ENCODE measurements around the gene ZRANB1. TPM values are rescaled to one million over a fixed set of nuclear protein-coding genes. Genes with fewer than 3 reads are reported as not detected.

The ZRANB1 gene
- total and polyA plus RNA-seq, 2 of the 13 experiments (the other 11 are each of a cell fraction or from before 2014, with no cell fraction given): 10.3 to 19.6 TPM

DNA sequence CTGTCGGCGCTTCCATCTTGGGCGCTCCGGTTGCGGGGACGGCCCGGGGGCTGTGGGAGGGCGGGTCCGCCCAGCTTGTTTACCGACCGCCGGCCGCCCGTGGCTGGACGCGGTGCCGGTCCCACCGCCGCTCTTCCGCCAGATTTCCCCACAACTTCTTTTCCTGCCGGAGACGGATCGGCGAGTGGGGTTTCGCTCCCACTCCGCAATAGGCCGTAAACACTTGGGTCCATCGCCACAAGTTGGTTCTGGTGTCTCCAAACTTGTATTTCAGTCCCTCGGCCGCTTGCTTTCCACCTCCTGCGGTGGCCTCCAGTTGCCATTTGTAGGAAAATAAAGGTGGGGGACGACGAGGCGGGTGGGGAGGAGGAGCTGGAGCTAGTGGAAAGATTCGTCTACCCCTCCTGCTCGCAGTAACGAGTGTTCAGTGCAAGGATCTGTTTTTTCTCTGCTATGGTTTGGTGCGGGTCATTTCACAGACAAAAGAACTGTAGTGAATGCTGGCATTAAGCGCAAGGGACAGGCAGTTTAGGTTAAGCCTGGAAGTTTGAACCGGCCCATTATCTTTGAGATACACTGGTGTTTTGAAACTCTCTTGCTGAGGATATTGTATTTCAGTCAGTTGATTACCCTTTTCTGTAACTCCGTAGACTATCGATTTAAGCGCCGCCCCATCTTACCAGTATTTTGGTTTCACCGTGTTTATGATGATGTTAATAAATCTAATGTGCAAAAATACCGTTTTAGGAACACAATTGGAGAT, 24.3 kb upstream of the ZRANB1 start (continued):
- TF ChIP-seq, protein P1, sequence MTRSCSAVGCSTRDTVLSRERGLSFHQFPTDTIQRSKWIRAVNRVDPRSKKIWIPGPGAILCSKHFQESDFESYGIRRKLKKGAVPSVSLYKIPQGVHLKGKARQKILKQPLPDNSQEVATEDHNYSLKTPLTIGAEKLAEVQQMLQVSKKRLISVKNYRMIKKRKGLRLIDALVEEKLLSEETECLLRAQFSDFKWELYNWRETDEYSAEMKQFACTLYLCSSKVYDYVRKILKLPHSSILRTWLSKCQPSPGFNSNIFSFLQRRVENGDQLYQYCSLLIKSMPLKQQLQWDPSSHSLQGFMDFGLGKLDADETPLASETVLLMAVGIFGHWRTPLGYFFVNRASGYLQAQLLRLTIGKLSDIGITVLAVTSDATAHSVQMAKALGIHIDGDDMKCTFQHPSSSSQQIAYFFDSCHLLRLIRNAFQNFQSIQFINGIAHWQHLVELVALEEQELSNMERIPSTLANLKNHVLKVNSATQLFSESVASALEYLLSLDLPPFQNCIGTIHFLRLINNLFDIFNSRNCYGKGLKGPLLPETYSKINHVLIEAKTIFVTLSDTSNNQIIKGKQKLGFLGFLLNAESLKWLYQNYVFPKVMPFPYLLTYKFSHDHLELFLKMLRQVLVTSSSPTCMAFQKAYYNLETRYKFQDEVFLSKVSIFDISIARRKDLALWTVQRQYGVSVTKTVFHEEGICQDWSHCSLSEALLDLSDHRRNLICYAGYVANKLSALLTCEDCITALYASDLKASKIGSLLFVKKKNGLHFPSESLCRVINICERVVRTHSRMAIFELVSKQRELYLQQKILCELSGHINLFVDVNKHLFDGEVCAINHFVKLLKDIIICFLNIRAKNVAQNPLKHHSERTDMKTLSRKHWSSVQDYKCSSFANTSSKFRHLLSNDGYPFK (CRISPR knock-in tag; IDR thresholded peaks at IDR 0.05; ENCODE audit: borderline replicate concordance): no peak
- no peak for TF ChIP-seq ZNF430 (CRISPR knock-in tag; IDR thresholded peaks at IDR 0.05)
- TF ChIP-seq, protein P2, sequence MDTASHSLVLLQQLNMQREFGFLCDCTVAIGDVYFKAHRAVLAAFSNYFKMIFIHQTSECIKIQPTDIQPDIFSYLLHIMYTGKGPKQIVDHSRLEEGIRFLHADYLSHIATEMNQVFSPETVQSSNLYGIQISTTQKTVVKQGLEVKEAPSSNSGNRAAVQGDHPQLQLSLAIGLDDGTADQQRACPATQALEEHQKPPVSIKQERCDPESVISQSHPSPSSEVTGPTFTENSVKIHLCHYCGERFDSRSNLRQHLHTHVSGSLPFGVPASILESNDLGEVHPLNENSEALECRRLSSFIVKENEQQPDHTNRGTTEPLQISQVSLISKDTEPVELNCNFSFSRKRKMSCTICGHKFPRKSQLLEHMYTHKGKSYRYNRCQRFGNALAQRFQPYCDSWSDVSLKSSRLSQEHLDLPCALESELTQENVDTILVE (CRISPR knock-in tag; IDR thresholded peaks at IDR 0.05): no peak
- no peak for TF ChIP-seq CCDC6 (CRISPR knock-in tag; IDR thresholded peaks at IDR 0.05)
- TF ChIP-seq, protein P3, sequence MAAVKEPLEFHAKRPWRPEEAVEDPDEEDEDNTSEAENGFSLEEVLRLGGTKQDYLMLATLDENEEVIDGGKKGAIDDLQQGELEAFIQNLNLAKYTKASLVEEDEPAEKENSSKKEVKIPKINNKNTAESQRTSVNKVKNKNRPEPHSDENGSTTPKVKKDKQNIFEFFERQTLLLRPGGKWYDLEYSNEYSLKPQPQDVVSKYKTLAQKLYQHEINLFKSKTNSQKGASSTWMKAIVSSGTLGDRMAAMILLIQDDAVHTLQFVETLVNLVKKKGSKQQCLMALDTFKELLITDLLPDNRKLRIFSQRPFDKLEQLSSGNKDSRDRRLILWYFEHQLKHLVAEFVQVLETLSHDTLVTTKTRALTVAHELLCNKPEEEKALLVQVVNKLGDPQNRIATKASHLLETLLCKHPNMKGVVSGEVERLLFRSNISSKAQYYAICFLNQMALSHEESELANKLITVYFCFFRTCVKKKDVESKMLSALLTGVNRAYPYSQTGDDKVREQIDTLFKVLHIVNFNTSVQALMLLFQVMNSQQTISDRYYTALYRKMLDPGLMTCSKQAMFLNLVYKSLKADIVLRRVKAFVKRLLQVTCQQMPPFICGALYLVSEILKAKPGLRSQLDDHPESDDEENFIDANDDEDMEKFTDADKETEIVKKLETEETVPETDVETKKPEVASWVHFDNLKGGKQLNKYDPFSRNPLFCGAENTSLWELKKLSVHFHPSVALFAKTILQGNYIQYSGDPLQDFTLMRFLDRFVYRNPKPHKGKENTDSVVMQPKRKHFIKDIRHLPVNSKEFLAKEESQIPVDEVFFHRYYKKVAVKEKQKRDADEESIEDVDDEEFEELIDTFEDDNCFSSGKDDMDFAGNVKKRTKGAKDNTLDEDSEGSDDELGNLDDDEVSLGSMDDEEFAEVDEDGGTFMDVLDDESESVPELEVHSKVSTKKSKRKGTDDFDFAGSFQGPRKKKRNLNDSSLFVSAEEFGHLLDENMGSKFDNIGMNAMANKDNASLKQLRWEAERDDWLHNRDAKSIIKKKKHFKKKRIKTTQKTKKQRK (IDR thresholded peaks at IDR 0.05; ENCODE audit: low read length): no peak
- TF ChIP-seq, protein P4, sequence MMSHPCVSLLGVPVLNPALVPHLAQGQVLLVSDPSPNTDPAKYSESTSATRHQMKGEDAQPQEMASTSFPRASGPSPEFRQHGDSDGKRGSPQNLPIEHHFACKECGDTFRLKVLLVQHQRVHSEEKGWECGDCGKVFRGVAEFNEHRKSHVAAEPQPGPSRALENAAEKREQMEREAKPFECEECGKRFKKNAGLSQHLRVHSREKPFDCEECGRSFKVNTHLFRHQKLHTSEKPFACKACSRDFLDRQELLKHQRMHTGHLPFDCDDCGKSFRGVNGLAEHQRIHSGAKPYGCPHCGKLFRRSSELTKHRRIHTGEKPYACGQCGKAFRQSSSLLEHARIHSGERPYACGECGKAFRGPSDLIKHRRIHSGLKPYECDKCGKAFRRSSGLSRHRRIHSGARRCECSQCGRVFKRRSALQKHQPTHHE (CRISPR knock-in tag; IDR thresholded peaks at IDR 0.05; ENCODE audit: borderline replicate concordance): no peak
- TF ChIP-seq ZNF883 (CRISPR knock-in tag; IDR thresholded peaks at IDR 0.05; ENCODE audit: not compliant biosample characterization): no peak
- TF ChIP-seq SOX6 (IDR thresholded peaks at IDR 0.05): no peak
- no peak for TF ChIP-seq SOX6 (CRISPR knock-in tag; IDR thresholded peaks at IDR 0.05)
- TF ChIP-seq FOXP1 (IDR thresholded peaks at IDR 0.05): no peak
- no peak for TF ChIP-seq FOXP1 (CRISPR knock-in tag; IDR thresholded peaks at IDR 0.05)
- no peak for TF ChIP-seq ZNF670 (CRISPR knock-in tag; IDR thresholded peaks at IDR 0.05; ENCODE audit: borderline replicate concordance)
- no peak for TF ChIP-seq ZNF335 (CRISPR knock-in tag; IDR thresholded peaks at IDR 0.05)
- no peak for TF ChIP-seq XBP1 (CRISPR knock-in tag; IDR thresholded peaks at IDR 0.05)
- TF ChIP-seq, protein P5, sequence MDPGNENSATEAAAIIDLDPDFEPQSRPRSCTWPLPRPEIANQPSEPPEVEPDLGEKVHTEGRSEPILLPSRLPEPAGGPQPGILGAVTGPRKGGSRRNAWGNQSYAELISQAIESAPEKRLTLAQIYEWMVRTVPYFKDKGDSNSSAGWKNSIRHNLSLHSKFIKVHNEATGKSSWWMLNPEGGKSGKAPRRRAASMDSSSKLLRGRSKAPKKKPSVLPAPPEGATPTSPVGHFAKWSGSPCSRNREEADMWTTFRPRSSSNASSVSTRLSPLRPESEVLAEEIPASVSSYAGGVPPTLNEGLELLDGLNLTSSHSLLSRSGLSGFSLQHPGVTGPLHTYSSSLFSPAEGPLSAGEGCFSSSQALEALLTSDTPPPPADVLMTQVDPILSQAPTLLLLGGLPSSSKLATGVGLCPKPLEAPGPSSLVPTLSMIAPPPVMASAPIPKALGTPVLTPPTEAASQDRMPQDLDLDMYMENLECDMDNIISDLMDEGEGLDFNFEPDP (CRISPR knock-in tag; conservative IDR thresholded peaks at IDR 0.05): no peak
- no peak for TF ChIP-seq KLF13 (CRISPR knock-in tag; IDR thresholded peaks at IDR 0.05)
- no peak for TF ChIP-seq ZFP62 (CRISPR knock-in tag; IDR thresholded peaks at IDR 0.05)
- TF ChIP-seq HNRNPH1 (optimal IDR thresholded peaks at IDR 0.05; ENCODE audit: low read depth, low read length): no peak
- TF ChIP-seq, protein P6, sequence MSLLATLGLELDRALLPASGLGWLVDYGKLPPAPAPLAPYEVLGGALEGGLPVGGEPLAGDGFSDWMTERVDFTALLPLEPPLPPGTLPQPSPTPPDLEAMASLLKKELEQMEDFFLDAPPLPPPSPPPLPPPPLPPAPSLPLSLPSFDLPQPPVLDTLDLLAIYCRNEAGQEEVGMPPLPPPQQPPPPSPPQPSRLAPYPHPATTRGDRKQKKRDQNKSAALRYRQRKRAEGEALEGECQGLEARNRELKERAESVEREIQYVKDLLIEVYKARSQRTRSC (CRISPR knock-in tag; IDR thresholded peaks at IDR 0.05; ENCODE audit: low read depth): no peak
- TF ChIP-seq CBFB (CRISPR knock-in tag; IDR thresholded peaks at IDR 0.05): 0 out of 2 replicates have a peak, but pooled peaks have one; percentile 16

Measured in HepG2 (cell line).